Activated naive CD4-positive, alpha-beta T cell treated with anti-CD3 and anti-CD28 coated beads, Interleukin-2, amount 50 U/mL, for 72 hours (primary cell): ENCODE results near the gene PRR33. TPM values are rescaled to one million over a fixed set of nuclear protein-coding genes. Genes with fewer than 3 reads are reported as not detected.

Experiments used
- ATAC-seq, 2 donors: fragments of 150-1000 bp; cut with Tn5 transposase; 2 replicates each; pipeline ENCODE4 v1.10.0; 2021; ENCODE audit warnings: mild to moderate bottlenecking in 2 of 2, moderate library complexity in 2 of 2
- DNase-seq, 2 donors: peaks; one replicate each; pipeline ENCODE4 v3.0.0; 2021 to 2022; ENCODE audit warnings: low spot score in 2 of 2
- H3K27ac Mint-ChIP-seq, 2 donors: one replicate each; pipeline ENCODE4 v1.8.0; 2022; ENCODE audit warnings: mild to moderate bottlenecking in 2 of 2, mixed read lengths in 2 of 2
- H3K36me3 Mint-ChIP-seq, 2 donors: one replicate each; pipeline ENCODE4 v1.8.0; 2022; ENCODE audit warnings: mixed read lengths in 2 of 2
- H3K9me3 Mint-ChIP-seq, 2 donors: one replicate each; pipeline ENCODE4 v1.8.0; 2022; ENCODE audit warnings: mixed read lengths in 2 of 2
- total RNA-seq, 2 donors: library from RNA; stranded (reverse); gene quantifications; one replicate each; pipeline ENCODE4 v1.2.3, GENCODE V29; 2022

The PRR33 gene
- total RNA-seq, 2 donors from 2014 or later, result 0.12 to 0.20 TPM

- H3K27ac Mint-ChIP-seq, result no peak overlapping the region
- H3K9me3 Mint-ChIP-seq, result no peaks in the 10 kb centered on the region
- DNase-seq, result no peak
- H3K36me3 Mint-ChIP-seq, result no peaks in the 10 kb centered on the region
- no peak for ATAC-seq
These were observed 38.8 kb upstream of the PRR33 start for GRCh38 chr11:1930462-1930830.

- DNase-seq, result no peak
- no peak for ATAC-seq
- Mint-ChIP-seq H3K9me3 (no peaks in the 10 kb centered on the region), H3K36me3 (no peaks in the 10 kb centered on the region), H3K27ac (no peak overlapping the region)
These were observed 38.1 kb upstream of the PRR33 start for GRCh38 chr11:1929621-1930461.

DNA sequence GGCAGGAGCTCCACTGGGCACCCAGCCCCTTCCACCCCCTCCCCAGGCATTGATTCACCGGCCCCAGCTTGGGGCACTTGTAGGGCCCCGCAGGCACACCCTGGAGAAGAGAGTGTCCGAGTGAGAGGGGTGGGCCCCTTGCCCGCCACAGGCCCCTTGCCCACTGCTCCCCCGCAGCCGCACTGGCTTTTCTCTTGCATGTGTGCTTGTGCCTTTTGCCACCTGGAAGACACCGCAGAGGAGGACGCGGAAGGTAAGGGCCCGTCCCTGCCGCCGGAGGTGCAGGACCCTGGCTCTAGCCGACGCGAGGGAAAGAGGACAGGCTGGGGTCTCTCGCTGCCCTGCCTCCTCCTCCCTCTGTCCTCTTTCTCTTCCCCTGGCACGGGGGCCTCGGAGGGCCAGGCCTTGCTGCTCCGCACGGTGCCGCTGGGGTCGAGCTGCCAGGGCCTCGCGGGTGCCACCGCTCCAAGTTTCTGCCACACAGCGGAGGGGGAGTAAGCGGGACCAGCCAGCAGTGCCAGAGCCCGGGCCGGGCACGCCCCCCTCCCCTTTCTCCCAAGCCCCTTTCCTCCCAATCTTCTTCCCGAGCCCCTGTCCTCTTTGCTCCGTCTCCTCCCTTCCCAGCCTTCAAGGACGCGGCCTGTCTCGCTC is 37.3 kb upstream of the PRR33 start:
- DNase-seq, result no peak
- no peak overlapping the region for H3K27ac Mint-ChIP-seq

GRCh38 chr11:1928470-1928890 is 36.8 kb upstream of the PRR33 start:
- ATAC-seq (no peak), DNase-seq (no peak)
- H3K27ac Mint-ChIP-seq, result no peak overlapping the region
- H3K36me3 Mint-ChIP-seq, result no peaks in the 10 kb centered on the region
- no peaks in the 10 kb centered on the region for H3K9me3 Mint-ChIP-seq

More for the DNA sequence above, 37.3 kb upstream of the PRR33 start:
- Mint-ChIP-seq H3K36me3 (no peaks in the 10 kb centered on the region), H3K9me3 (no peaks in the 10 kb centered on the region)
- no peak for ATAC-seq

DNA sequence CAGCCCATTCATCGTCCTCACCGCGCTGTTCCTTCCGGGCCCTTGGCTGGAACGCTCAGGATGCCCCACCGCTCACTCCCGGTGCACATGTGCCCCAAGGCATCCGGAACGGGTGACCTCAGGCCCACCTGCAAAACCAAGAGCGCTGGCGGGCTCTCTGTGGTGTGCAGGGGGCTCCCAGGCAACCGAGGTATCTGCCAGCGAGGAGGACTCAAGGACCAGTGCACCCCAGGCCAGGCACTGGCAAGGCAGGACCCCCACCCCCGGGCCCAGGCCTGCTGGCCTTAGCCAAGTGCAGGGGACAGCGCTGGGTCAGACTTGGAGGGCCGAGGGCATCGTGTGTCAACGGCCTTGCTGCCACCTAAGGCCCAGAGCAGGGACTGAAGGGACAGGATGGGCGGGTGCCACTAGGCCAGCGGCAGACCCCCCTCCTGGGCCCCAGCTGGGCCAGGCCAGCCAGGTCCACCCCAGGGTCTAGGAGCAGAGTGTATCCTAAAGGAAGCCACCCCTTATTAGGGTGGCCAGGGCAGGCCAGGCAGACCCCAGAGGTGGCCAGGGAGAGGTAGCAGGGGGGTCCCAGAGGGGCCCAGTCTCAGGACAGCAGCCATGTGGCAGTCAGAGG is 36.3 kb upstream of the PRR33 start:
- Mint-ChIP-seq H3K27ac (no peak overlapping the region), H3K9me3 (no peaks in the 10 kb centered on the region), H3K36me3 (no peaks in the 10 kb centered on the region)
- ATAC-seq, result no peak
- no peak for DNase-seq

- Mint-ChIP-seq H3K27ac (no peak overlapping the region), H3K9me3 (no peaks in the 10 kb centered on the region), H3K36me3 (no peaks in the 10 kb centered on the region)
- no peak for DNase-seq
- no peak for ATAC-seq
These were observed 35.5 kb upstream of the PRR33 start for GRCh38 chr11:1927026-1927847.

DNA sequence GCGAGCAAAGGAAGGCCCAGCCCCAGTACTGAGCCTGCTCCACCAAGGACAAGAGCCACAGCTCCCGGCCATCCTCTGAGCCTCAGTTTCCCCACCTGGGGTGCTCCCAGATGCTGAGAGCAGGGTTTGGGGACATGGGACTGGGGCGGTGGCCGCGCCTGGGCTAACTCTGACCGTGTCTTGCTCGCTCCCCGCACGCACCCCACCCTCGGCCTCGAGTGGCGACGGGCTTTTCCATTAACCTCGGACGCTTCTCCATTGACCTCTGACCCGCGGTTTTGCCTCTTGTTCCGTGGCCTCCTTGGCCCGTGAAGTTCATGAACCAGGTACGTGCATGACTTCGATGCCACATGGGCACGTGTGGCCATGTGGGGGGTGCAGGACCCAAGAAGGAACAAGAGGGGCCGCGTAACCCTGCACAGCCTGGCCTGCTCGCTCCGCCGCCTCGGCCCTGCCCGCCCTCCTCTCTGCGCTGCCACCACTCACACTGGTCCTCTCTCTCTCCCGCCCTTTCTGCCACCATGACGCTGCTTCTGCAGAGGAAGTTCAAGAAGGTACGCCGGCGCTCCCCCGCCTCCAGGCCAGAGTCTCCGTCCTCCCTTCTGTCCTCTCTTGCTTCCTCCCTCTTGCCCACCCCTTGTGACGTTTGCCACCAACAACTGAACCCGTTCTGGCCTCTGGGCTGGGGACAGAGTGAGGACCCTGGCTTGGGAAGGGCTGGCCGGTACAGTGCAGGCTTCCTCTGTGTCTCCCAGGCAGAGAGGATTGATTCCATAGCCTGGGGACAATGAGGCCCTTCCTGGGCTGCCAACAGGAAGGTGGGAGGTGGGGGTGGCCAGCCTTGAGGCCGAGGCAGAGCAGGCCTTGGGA is 34.7 kb upstream of the PRR33 start:
- no peak for DNase-seq
- no peak for ATAC-seq
- no peaks in the 10 kb centered on the region for H3K9me3 Mint-ChIP-seq
- H3K36me3 Mint-ChIP-seq, result no peaks in the 10 kb centered on the region
- H3K27ac Mint-ChIP-seq, result peak overlapping the region in 1 of 2 donors; percentile 46

- H3K36me3 Mint-ChIP-seq, result no peaks in the 10 kb centered on the region
- no peaks in the 10 kb centered on the region for H3K9me3 Mint-ChIP-seq
- DNase-seq, result no peak
- no peak overlapping the region for H3K27ac Mint-ChIP-seq
- ATAC-seq, result no peak
These were observed 33.9 kb upstream of the PRR33 start for GRCh38 chr11:1925373-1926155.

DNA sequence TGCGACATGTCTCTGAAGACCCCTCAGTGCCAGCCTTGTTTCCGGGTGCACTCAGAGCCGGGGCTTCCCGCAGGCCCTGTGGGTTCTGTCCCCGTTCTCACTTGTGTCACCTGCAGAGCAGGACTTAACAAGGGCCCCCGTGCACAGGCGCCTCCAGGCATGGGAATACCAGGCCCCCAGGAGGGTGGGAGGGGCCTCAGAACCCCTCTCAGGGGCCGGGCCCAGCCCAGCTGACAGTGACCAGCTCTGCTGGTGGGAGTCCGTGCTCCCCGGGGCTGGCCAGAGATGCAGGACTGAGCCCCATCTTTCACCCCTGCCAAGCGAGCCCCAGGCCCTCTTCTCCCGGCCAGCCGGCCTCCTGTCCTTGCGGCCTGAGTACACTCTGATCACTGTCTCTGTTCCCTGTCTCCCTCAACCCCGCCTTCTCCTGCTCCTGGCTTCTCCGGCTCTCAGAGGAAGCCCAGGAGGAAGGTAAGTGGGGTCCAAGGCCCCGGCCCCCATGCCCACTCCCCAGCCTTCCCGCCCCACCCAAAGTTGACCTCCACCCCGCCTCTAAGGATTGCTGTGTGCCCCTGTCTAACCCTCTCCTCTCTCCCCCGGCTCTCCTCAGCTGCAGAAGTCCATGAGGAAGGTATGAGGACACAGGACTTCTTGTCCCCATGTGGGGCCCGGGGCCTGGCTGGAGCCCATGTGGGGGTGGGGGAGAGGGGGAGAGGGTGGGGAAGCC is 33.1 kb upstream of the PRR33 start:
- no peak for ATAC-seq
- no peaks in the 10 kb centered on the region for H3K36me3 Mint-ChIP-seq
- no peak overlapping the region for H3K27ac Mint-ChIP-seq
- DNase-seq, result no peak
- H3K9me3 Mint-ChIP-seq, result no peaks in the 10 kb centered on the region

- DNase-seq (no peak), ATAC-seq (no peak)
- H3K9me3 Mint-ChIP-seq, result no peaks in the 10 kb centered on the region
- no peaks in the 10 kb centered on the region for H3K36me3 Mint-ChIP-seq
- no peak overlapping the region for H3K27ac Mint-ChIP-seq
These were observed 32.5 kb upstream of the PRR33 start for GRCh38 chr11:1924181-1924580.

DNA sequence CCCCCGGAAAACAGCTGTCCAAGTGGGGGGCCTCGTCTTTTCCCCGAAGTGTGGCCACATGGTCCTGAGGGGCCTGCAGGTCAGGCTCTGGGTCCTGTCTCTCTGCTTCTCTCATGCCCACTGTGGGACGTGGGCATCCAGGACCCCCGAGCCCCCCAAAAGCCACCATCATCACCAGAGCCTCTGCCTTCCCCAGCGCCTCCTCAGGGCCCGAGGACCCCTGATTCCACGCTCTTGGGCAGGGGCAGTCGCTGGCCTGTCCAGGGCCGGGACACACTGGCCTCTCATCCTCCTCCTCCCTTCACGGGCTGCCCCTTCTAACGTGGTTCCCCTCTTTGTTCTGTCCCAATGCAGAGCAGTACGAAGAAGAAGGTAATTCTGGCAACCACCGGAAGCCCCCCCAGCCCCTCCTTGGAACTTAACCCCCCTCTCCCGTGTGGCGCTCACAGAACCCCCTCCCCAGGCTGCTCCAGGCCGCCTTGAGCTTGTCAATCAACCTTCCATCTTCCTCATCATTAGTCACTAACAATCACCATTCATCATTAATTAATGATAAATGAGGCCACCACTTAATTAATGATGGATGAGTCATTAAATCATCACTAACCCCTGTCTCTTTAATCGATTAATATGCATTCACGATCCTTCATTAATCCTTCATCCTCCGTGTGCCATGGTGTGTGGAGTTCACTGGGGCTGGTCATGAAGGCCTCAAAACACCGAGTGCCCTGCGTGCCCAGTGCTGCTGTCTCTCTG is 31.7 kb upstream of the PRR33 start:
- no peaks in the 10 kb centered on the region for H3K36me3 Mint-ChIP-seq
- H3K27ac Mint-ChIP-seq, result no peak overlapping the region
- ATAC-seq (no peak), DNase-seq (no peak)
- H3K9me3 Mint-ChIP-seq, result no peaks in the 10 kb centered on the region

- ATAC-seq (no peak), DNase-seq (no peak)
- peak overlapping the region in 1 of 2 donors; percentile 32 for H3K27ac Mint-ChIP-seq
- H3K36me3 Mint-ChIP-seq, result no peaks in the 10 kb centered on the region
- no peaks in the 10 kb centered on the region for H3K9me3 Mint-ChIP-seq
These were observed 30.9 kb upstream of the PRR33 start for GRCh38 chr11:1922481-1923081.

GRCh38 chr11:1921574-1922141 is 30.0 kb upstream of the PRR33 start:
- H3K27ac Mint-ChIP-seq, result peak overlapping the region in 1 of 2 donors; percentile 32
- DNase-seq (no peak), ATAC-seq (no peak)
- H3K36me3 Mint-ChIP-seq, result no peaks in the 10 kb centered on the region
- H3K9me3 Mint-ChIP-seq, result no peaks in the 10 kb centered on the region
